Measurements from ENCODE around the gene NELL1. TPM values are rescaled to one million over a fixed set of nuclear protein-coding genes. Genes with fewer than 3 reads are reported as not detected.

Gene NELL1
- 74.2 and 76.9 TPM in 2 replicates for polyA plus RNA-seq

DNA sequence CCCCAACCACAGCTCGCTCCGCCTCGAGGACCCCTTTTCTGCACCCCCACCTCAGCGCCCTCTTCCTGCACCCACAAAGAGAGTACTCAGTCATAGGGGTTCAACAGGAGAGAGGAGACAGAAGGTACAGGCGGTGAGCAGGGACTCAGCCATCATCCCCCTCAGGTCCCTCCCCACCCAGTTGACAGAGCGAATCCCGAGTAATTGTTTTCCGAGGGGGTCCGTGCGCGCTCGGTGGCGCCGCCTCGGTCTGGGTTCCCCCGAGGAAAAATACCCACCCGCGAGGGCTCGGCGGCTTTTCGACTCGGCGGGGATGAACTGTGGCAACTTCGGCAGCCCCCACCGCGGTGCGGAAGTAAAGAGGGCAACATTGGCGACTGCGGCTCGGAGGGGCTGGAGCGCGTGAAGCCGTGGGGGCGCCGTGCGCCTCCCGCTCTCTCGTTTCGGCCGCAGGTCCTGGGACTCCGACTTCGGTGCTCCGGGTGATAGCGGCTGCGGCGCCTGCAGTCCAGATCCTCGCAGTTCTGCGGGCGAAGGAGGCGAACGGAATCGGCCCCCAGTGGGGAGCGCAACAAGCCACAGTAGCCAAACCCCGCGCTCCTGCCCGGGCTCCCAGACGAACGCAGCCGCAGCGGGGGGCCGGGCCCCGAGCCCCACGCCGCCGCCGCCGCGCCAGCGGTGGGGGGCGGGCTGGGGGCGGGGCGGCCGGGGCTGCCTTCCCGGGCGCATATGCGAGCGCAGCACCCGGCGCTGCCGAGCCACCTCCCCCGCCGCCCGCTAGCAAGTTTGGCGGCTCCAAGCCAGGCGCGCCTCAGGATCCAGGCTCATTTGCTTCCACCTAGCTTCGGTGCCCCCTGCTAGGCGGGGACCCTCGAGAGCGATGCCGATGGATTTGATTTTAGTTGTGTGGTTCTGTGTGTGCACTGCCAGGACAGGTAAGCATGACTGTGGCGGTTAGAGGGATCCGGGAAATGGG is at the start of gene NELL1:
TSS of gene NELL1 (plus strand) at position 743 of the 976 bp plus-strand sequence.

Other genes with a start within 250 kb of the NELL1 start
- gene SLC6A5, start 70.0 kb upstream of the NELL1 start, polyA plus RNA-seq: 0.14 and 0.60 TPM in 2 replicates